ENCODE results near the gene JARID2.

JARID2 gene

DNA sequence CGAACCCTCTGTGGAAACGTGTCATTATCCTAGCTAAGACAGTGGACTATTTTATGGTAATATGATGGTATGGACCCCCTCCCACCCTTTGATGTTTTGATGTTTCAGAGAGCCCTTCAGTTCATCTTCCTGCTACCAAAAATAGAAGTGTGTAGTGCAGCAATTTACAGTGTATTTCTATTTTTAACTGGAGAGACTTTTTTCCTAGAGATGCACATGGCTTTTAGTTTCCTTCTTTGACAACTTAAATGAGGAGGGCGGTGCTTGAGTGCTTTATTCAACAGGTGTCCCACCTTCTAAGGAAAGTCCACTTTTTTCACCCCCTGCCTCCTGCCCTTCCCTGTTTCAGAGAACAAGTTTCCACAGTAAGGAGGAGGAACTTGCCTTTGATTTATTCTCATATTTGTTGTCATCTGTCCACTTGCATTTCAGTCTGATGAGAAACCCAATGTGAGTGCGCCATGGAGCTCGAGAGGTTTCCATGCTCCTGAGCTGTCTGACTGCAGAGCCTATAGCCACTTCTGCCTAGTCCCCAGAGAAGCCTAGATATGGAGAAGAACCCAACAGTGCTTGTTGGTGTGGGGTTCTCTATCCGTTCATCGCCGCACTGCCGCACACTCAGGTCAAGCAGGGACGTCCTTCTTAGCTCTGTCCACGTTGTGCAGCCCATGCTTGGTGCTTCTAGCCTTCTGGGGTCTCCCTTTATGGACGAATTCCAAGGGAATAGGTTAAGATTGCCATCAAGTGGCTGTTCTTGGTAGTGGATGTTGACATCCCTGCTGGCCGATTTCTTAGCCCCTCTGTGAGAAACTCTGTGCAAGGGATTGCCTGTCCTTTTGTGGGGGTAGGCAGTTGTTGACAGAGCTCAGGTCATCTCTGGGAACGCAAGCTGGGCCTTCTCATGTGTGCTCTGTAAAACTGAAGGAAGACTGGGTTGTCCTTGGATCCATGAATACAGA lies 144.2 kb downstream of the JARID2 start:
- TF ChIP-seq SIN3A (IDR thresholded peaks at IDR 0.05; ENCODE audit: borderline replicate concordance, insufficient read depth, low read length) (no peak), TAF1 (IDR thresholded peaks at IDR 0.05; ENCODE audit: borderline replicate concordance, insufficient read depth, low read length) (no peak), FOXP2 (optimal IDR thresholded peaks at IDR 0.05; ENCODE audit: borderline replicate concordance, extremely low read depth, extremely low read length, insufficient read depth) (no peak), POLR2AphosphoS5 (IDR thresholded peaks at IDR 0.05; ENCODE audit: low read depth, low read length) (no peak)
- TF ChIP-seq, protein P1, sequence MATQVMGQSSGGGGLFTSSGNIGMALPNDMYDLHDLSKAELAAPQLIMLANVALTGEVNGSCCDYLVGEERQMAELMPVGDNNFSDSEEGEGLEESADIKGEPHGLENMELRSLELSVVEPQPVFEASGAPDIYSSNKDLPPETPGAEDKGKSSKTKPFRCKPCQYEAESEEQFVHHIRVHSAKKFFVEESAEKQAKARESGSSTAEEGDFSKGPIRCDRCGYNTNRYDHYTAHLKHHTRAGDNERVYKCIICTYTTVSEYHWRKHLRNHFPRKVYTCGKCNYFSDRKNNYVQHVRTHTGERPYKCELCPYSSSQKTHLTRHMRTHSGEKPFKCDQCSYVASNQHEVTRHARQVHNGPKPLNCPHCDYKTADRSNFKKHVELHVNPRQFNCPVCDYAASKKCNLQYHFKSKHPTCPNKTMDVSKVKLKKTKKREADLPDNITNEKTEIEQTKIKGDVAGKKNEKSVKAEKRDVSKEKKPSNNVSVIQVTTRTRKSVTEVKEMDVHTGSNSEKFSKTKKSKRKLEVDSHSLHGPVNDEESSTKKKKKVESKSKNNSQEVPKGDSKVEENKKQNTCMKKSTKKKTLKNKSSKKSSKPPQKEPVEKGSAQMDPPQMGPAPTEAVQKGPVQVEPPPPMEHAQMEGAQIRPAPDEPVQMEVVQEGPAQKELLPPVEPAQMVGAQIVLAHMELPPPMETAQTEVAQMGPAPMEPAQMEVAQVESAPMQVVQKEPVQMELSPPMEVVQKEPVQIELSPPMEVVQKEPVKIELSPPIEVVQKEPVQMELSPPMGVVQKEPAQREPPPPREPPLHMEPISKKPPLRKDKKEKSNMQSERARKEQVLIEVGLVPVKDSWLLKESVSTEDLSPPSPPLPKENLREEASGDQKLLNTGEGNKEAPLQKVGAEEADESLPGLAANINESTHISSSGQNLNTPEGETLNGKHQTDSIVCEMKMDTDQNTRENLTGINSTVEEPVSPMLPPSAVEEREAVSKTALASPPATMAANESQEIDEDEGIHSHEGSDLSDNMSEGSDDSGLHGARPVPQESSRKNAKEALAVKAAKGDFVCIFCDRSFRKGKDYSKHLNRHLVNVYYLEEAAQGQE (IDR thresholded peaks at IDR 0.05; ENCODE audit: insufficient read depth in 1 of 2, low read depth in 2 of 2, low read length in 2 of 2): no peak

DNA sequence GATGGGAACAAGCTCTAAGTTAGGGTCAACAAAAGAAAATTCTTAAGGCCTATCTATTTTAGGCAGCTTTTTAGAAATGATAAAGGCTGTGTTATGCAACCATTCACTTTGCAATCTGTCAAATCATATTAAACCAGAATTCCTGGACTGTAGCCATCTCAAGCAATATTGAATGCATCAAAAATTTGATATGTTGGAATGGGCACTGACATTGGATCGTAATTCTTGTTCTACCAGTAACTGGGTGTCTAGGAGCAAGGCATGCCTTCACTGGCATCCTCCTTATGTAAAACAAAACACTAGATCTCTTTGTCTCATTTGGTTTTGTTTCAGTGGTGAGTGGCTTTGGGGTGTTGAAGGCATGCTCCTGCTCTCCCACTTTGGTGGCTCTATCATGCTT lies 145.6 kb downstream of the JARID2 start:
- TF ChIP-seq FOXP2 (optimal IDR thresholded peaks at IDR 0.05; ENCODE audit: borderline replicate concordance, extremely low read depth, extremely low read length, insufficient read depth) (no peak), TAF1 (IDR thresholded peaks at IDR 0.05; ENCODE audit: borderline replicate concordance, insufficient read depth, low read length) (no peak), SIN3A (IDR thresholded peaks at IDR 0.05; ENCODE audit: borderline replicate concordance, insufficient read depth, low read length) (no peak), POLR2AphosphoS5 (IDR thresholded peaks at IDR 0.05; ENCODE audit: low read depth, low read length) (no peak)
- TF ChIP-seq, protein P1 (IDR thresholded peaks at IDR 0.05; ENCODE audit: insufficient read depth in 1 of 2, low read depth in 2 of 2, low read length in 2 of 2): no peak

DNA sequence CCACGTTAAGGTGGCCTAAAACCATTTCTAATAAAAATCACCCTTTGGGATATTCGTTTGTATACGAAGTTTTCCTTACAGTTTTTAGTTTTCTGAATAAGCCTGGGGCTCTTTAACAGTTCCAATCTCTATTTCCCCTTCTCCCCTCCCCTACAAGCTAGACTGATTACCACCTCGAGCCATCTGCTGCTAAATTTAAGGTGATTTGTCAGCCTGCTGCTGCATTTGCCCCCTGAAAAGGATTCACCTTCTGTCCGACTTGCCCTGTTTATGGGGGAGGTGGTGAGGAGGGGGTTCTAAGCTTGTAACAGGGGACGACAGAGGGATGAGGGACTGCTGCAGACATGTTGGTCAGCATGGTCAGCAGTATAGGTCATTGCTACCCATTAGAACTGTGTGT lies 146.3 kb downstream of the JARID2 start:
- TF ChIP-seq SIN3A (IDR thresholded peaks at IDR 0.05; ENCODE audit: borderline replicate concordance, insufficient read depth, low read length) (no peak), FOXP2 (optimal IDR thresholded peaks at IDR 0.05; ENCODE audit: borderline replicate concordance, extremely low read depth, extremely low read length, insufficient read depth) (no peak), POLR2AphosphoS5 (IDR thresholded peaks at IDR 0.05; ENCODE audit: low read depth, low read length) (no peak), TAF1 (IDR thresholded peaks at IDR 0.05; ENCODE audit: borderline replicate concordance, insufficient read depth, low read length) (no peak)
- TF ChIP-seq, protein P1 (IDR thresholded peaks at IDR 0.05; ENCODE audit: insufficient read depth in 1 of 2, low read depth in 2 of 2, low read length in 2 of 2): no peak

DNA sequence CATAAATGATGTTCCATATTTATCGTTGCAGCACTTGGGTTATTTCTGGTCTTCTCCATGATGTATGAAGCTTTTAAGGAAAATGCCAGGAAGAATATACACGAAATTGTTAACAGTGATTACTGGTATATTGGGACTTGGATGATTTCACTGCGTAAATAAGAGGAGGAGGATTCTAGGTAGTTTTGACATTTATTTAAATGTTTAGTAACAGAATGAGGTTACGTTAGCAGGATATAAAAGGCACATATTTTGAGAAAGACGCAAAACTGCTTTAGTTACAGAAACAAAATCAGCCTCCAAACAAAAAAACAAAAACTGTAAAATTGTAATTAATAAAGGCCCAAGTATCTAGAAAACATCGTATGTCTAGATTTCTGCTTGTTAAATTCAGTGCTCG lies 147.7 kb downstream of the JARID2 start:
- TF ChIP-seq FOXP2 (optimal IDR thresholded peaks at IDR 0.05; ENCODE audit: borderline replicate concordance, extremely low read depth, extremely low read length, insufficient read depth) (no peak), TAF1 (IDR thresholded peaks at IDR 0.05; ENCODE audit: borderline replicate concordance, insufficient read depth, low read length) (no peak), SIN3A (IDR thresholded peaks at IDR 0.05; ENCODE audit: borderline replicate concordance, insufficient read depth, low read length) (no peak)
- TF ChIP-seq, protein P1 (IDR thresholded peaks at IDR 0.05; ENCODE audit: insufficient read depth in 1 of 2, low read depth in 2 of 2, low read length in 2 of 2): no peak
